Sigmoid colon (tissue), 7 donors: ENCODE results near the gene CMSS1. TPM values are rescaled to one million over a fixed set of nuclear protein-coding genes. Genes with fewer than 3 reads are reported as not detected.
A peak's percentile ranks its signal among the peaks of the same experiment; 100 is the strongest.

Experiments
- DNase-seq: peaks from one replicate; pipeline ENCODE4 v3.0.0-alpha.2; 2019
- H3K27ac ChIP-seq, 4 donors: fragments of 200-600 bp; sonication (generic); one replicate each; pipeline ENCODE4 v1.5.1; 2016 to 2019; ENCODE audit warnings: mild to moderate bottlenecking in 1 of 4
- H3K27me3 ChIP-seq, 3 donors: fragments of 200-600 bp; sonication (generic); one replicate each; pipeline ENCODE4 v1.5.1; 2019; ENCODE audit warnings: mild to moderate bottlenecking in 1 of 3
- H3K36me3 ChIP-seq, 4 donors: fragments of 200-600 bp; sonication (generic); one replicate each; pipeline ENCODE4 v1.5.1; 2016 to 2019
- H3K4me1 ChIP-seq, 4 donors: fragments of 200-600 bp; sonication (generic); one replicate each; pipeline ENCODE4 v1.5.1; 2017 to 2019
- H3K4me3 ChIP-seq, 4 donors: fragments of 200-600 bp; sonication (generic); one replicate each; pipeline ENCODE4 v1.5.1; 2017 to 2019; ENCODE audit warnings: mild to moderate bottlenecking in 2 of 4, moderate library complexity in 1 of 4
- H3K9me3 ChIP-seq, 4 donors: fragments of 200-600 bp in 3 of 4; sonication (generic) in 3 of 4; one replicate each; pipeline versions ENCODE4 v1.5.1 to v1.6.1; 2013 to 2019
- CTCF ChIP-seq, 4 experiments: fragments of 450-650 bp in 3 of 4; fragments of 200-600 bp in 1 of 4; IDR thresholded peaks; one replicate each; pipeline ENCODE4 v1.5.1; 2016 to 2019; ENCODE audit warnings: antibody characterized with exemption in 4 of 4, mild to moderate bottlenecking in 3 of 4, moderate library complexity in 2 of 4
- EP300 ChIP-seq, 4 donors: sonication (generic); formaldehyde crosslinking; IDR thresholded peaks; one replicate each; pipeline ENCODE4 v1.6.1; 2017; ENCODE audit warnings: antibody characterized with exemption in 4 of 4
- POLR2A ChIP-seq, 2 donors: fragments of 450-650 bp; IDR thresholded peaks; one replicate each; pipeline ENCODE4 v1.6.1; 2016; ENCODE audit warnings: antibody characterized with exemption in 2 of 2, mild to moderate bottlenecking in 2 of 2, moderate library complexity in 2 of 2
- POLR2AphosphoS5 ChIP-seq, 4 donors: sonication (generic); formaldehyde crosslinking; IDR thresholded peaks; one replicate each; pipeline ENCODE4 v1.6.1; 2017; ENCODE audit warnings: antibody characterized with exemption in 4 of 4
- WGBS, 2 donors: extraction: QIAGEN DNeasy Blood & Tissue Kit; methylation state at CpG; one replicate each; pipeline ENCODE4 v1.1.7; 2013; 5-methylcytosine and 5-hydroxymethylcytosine counted together
- intact Hi-C: fragments of 100-400 bp; cut with DNase I; formaldehyde crosslinking; loops from one replicate; pipeline ENCODE4 v1.15.1; 2023
- polyA plus RNA-seq, 3 donors: library from polyadenylated mRNA; stranded (reverse); fragments of 200-250 nt; gene quantifications; one replicate each; pipeline ENCODE4 v1.2.3, GENCODE V29; 2013
- total RNA-seq, 4 donors: library from RNA; depleted of rRNA; stranded (reverse); fragments of >200 nt; gene quantifications; one replicate each; pipeline ENCODE4 v1.1.0, GENCODE V29; 2016
- donor health status: healthy with polysubstance abuse.
- donor health status: Bipolar disorder and iron deficiency.
- donor health status: healthy.

Gene CMSS1
- total and polyA plus RNA-seq, 7 donors: 6.0 to 19.4 (median 13.9) TPM

DNA sequence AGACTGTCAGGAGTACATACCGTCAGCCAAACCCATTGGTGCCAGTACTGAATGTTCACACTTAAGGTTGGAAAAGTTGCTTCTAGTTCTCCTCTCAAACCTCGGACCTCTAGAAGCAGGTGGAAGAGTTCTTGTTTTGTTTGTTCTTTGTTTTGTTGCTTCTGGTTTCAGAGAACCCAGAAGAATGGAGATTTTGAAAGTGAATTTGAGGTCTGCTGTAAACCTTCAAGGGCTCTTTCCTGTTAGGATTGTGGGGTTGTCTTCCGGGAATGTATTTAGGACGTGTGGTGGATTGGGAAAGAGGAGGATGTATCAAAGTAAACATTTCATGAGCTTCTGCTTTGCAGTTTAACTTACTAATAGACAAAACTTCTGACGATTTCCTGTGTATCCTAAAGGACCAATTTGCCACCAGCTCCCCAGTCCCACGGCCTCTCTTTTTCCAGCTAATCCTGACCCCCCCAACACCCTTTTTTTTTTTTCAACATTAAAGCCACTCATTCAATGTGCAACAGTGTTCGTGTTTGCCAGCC, 246.3 kb downstream of the CMSS1 start:
- WGBS, 2 donors: 74 to 82% methylated on average over 7 of the region's 7 CpGs
- no peak overlapping the region for H3K4me3 ChIP-seq
- no peak for DNase-seq
- H3K27ac ChIP-seq: peak overlapping the region in 3 of 4 donors; percentile 42 to 54 (median 43)
- intact Hi-C loops: no loop called here
- H3K9me3 ChIP-seq: no peaks in the 10 kb centered on the region
- peaks cover 0 to 13% (median 5%) of the 10 kb centered on the region in 4 donors for H3K4me1 ChIP-seq
- TF ChIP-seq POLR2A (IDR thresholded peaks at IDR 0.05): no peak
- H3K36me3 ChIP-seq: no peaks in the 10 kb centered on the region
- H3K27me3 ChIP-seq: no peaks in the 10 kb centered on the region

GRCh38 chr3:100067589-100067988, 249.9 kb downstream of the CMSS1 start:
- Histone ChIP-seq H3K4me1 (peaks cover 0 to 20% (median 12%) of the 10 kb centered on the region in 4 donors), H3K9me3 (no peaks in the 10 kb centered on the region), H3K36me3 (no peaks in the 10 kb centered on the region), H3K27me3 (no peaks in the 10 kb centered on the region), H3K27ac (no peak overlapping the region), H3K4me3 (no peak overlapping the region)
- TF ChIP-seq EP300 (IDR thresholded peaks at IDR 0.05) (no peak), CTCF (IDR thresholded peaks at IDR 0.05) (no peak)
- no peak for DNase-seq
- intact Hi-C loops: no loop called here

GRCh38 chr3:100068826-100069225, 251.2 kb downstream of the CMSS1 start:
- Histone ChIP-seq H3K4me1 (peaks cover 0 to 27% (median 15%) of the 10 kb centered on the region in 4 donors), H3K27me3 (no peaks in the 10 kb centered on the region), H3K9me3 (no peaks in the 10 kb centered on the region), H3K27ac (peak overlapping the region in 2 of 4 donors; percentile 22 to 50), H3K4me3 (no peak overlapping the region), H3K36me3 (no peaks in the 10 kb centered on the region)
- intact Hi-C loops: loop anchor here (2.0 kb wide), 1 partner anchor 186 kb away; no protein-coding TSS in a partner anchor
- peak; percentile 85 for DNase-seq
- 11 to 25% methylated on average over 5 of the region's 5 CpGs for WGBS, 2 donors
- TF ChIP-seq POLR2AphosphoS5 (IDR thresholded peaks at IDR 0.05) (no peak), CTCF (IDR thresholded peaks at IDR 0.05) (peak in 3 of 4 experiments; percentile 67)

DNA sequence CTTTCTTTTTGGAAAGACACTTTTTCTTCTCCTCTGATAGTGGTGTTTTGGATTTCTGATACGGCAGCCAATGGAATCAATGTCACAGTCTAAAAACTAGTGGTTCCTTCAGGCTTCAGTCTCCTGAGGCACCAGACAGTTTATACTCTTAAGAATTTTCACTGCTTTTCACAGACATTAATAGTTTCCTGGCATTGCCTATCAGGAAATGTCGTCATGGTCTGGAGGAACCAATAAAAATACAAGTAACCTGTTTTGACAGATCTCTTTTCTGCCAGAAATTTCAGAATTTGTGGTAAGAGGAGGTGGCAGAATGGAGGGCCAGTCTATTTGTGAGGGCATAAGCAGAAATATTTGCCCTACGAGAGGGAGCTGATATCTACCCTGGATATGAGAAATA, 251.8 kb downstream of the CMSS1 start:
- H3K4me3 ChIP-seq: no peak overlapping the region
- H3K36me3 ChIP-seq: no peaks in the 10 kb centered on the region
- intact Hi-C loops: loop anchor here (2.0 kb wide), 1 partner anchor 185 kb away; no protein-coding TSS in a partner anchor
- no peak for DNase-seq
- peak overlapping the region in 2 of 4 donors; percentile 22 to 50 for H3K27ac ChIP-seq
- H3K27me3 ChIP-seq: no peaks in the 10 kb centered on the region
- no peaks in the 10 kb centered on the region for H3K9me3 ChIP-seq
- 79 to 91% methylated on average over 3 of the region's 3 CpGs for WGBS, 2 donors
- TF ChIP-seq EP300 (IDR thresholded peaks at IDR 0.05) (no peak), POLR2A (IDR thresholded peaks at IDR 0.05) (no peak), POLR2AphosphoS5 (IDR thresholded peaks at IDR 0.05) (no peak), CTCF (IDR thresholded peaks at IDR 0.05) (no peak)
- H3K4me1 ChIP-seq: peaks cover 0 to 28% (median 17%) of the 10 kb centered on the region in 4 donors

GRCh38 chr3:100072326-100073048, 254.8 kb downstream of the CMSS1 start:
- TF ChIP-seq POLR2A (IDR thresholded peaks at IDR 0.05): no peak
- no peak for TF ChIP-seq EP300 (IDR thresholded peaks at IDR 0.05)
- TF ChIP-seq POLR2AphosphoS5 (IDR thresholded peaks at IDR 0.05): no peak
- no peak for TF ChIP-seq CTCF (IDR thresholded peaks at IDR 0.05)
- WGBS, 2 donors: 83 to 94% methylated on average over 3 of the region's 3 CpGs
- no peak for DNase-seq
- H3K4me1 ChIP-seq: peaks cover 0 to 41% (median 34%) of the 10 kb centered on the region in 4 donors
- H3K27me3 ChIP-seq: no peaks in the 10 kb centered on the region
- H3K27ac ChIP-seq: no peak overlapping the region
- no peaks in the 10 kb centered on the region for H3K36me3 ChIP-seq
- H3K4me3 ChIP-seq: no peak overlapping the region
- intact Hi-C loops: no loop called here
- H3K9me3 ChIP-seq: no peaks in the 10 kb centered on the region
